C1 segment of cervical spinal cord (tissue), 14 donors: Measurements from ENCODE around the gene NLN.
"Not testable (repeated sequence)": the region's sequence is repeated elsewhere in the genome, so short reads cannot be mapped to it uniquely, and the experiment has no call there.

ENCODE experiments used
- DNase-seq, 14 donors: peaks; one replicate each; lab custom pipeline; 2025; lab: John Stamatoyannopoulos, UW

NLN gene

GRCh38 chr5:65832152-65832551 lies 110.1 kb downstream of the NLN start:
- DNase-seq = no peak

- peak in 1 of 14 donors; percentile 10 for DNase-seq
Observed at GRCh38 chr5:65832603-65833228, 110.7 kb downstream of the NLN start.

GRCh38 chr5:65833780-65834179 lies 111.8 kb downstream of the NLN start:
- DNase-seq = no peak

GRCh38 chr5:65834306-65834705 lies 112.3 kb downstream of the NLN start:
- DNase-seq = peak in 1 of 14 donors; percentile 15

GRCh38 chr5:65835191-65835590 lies 113.2 kb downstream of the NLN start:
- no peak for DNase-seq

- DNase-seq = no peak
Observed at GRCh38 chr5:65837139-65837538, 115.1 kb downstream of the NLN start.

GRCh38 chr5:65839170-65839569 lies 117.2 kb downstream of the NLN start:
- not testable (repeated sequence) for DNase-seq

- DNase-seq = no peak
Observed at GRCh38 chr5:65840071-65840470, 118.1 kb downstream of the NLN start.

GRCh38 chr5:65844763-65845162 lies 122.8 kb downstream of the NLN start:
- not testable (repeated sequence) for DNase-seq

- DNase-seq = no peak
Observed at GRCh38 chr5:65846101-65846500, 124.1 kb downstream of the NLN start.

- DNase-seq = not testable (repeated sequence)
Observed at GRCh38 chr5:65847019-65847418, 125.0 kb downstream of the NLN start.

GRCh38 chr5:65849918-65850317 lies 127.9 kb downstream of the NLN start:
- DNase-seq = not testable (repeated sequence)

GRCh38 chr5:65854925-65855324 lies 132.9 kb downstream of the NLN start:
- DNase-seq = no peak

- peak in 1 of 14 donors; percentile 37 for DNase-seq
Observed at GRCh38 chr5:65855766-65856315, 133.8 kb downstream of the NLN start.

- DNase-seq = no peak
Observed at GRCh38 chr5:65856520-65856919, 134.5 kb downstream of the NLN start.

- DNase-seq = no peak
Observed at GRCh38 chr5:65858316-65858715, 136.3 kb downstream of the NLN start.

- DNase-seq = no peak
Observed at GRCh38 chr5:65861830-65862241, 139.8 kb downstream of the NLN start.

GRCh38 chr5:65862384-65862783 lies 140.4 kb downstream of the NLN start:
- no peak for DNase-seq

- no peak for DNase-seq
Observed at GRCh38 chr5:65863747-65864146, 141.7 kb downstream of the NLN start.

- no peak for DNase-seq
Observed at GRCh38 chr5:65866837-65867521, 145.0 kb downstream of the NLN start.

GRCh38 chr5:65867542-65868195 lies 145.7 kb downstream of the NLN start:
- no peak for DNase-seq

GRCh38 chr5:65868509-65868908 lies 146.5 kb downstream of the NLN start:
- no peak for DNase-seq

- DNase-seq = no peak
Observed at GRCh38 chr5:65871182-65871581, 149.2 kb downstream of the NLN start.
